A549 (cell line): ENCODE results near the gene BCAP31. TPM values are rescaled to one million over a fixed set of nuclear protein-coding genes. Genes with fewer than 3 reads are reported as not detected.

Source experiments
- ATAC-seq, 2 experiments: fragments of 200-7000 bp in 1 of 2; fragments of >200 bp in 1 of 2; cut with Nextera tagmentation in 1 of 2; cut with Tn5 transposase in 1 of 2; 3 replicates each; pipeline versions ENCODE4 v1.8.0 to v1.9.1; 2018 to 2020; ENCODE audit warnings: mild to moderate bottlenecking in 1 of 2, moderate library complexity in 1 of 2
- CTCF ChIA-PET: fragments of 300-600 bp; sonication (Branson Sonifier 250); formaldehyde crosslinking; extraction: SDS; loops from one replicate; lab custom pipeline; 2021; ENCODE audit warnings: antibody characterized with exemption, inconsistent platforms; lab: Yijun Ruan, JAX
- POLR2A ChIA-PET: fragments of 350-600 bp; formaldehyde crosslinking; extraction: SDS; loops from one replicate; lab custom pipeline; 2021; ENCODE audit warnings: antibody characterized with exemption, inconsistent platforms; lab: Yijun Ruan, JAX
- DNase-seq, 2 experiments: peaks; one replicate each; pipeline versions ENCODE4 v3.0.0 to v3.0.0-alpha.2; 2011 to 2016; ENCODE audit warnings: low read depth in 1 of 2, low spot score in 1 of 2
- FAIRE-seq: peaks from 2 replicates; lab custom pipeline; 2011; peaks lifted over from hg19 to GRCh38; lab: Jason Lieb, UNC
- H3K27ac ChIP-seq, 2 experiments: fragments of >200 bp; sonication (Bioruptor Twin); formaldehyde crosslinking; 3 replicates each; pipeline ENCODE4 v1.5.1; 2016 to 2017
- H3K4me1 ChIP-seq: fragments of >200 bp; sonication (Bioruptor Twin); formaldehyde crosslinking; 3 replicates; pipeline ENCODE4 v1.6.1; 2016
- H3K4me2 ChIP-seq: fragments of >200 bp; sonication (Bioruptor Twin); formaldehyde crosslinking; 3 replicates; pipeline ENCODE4 v1.6.1; 2016
- H3K4me3 ChIP-seq: fragments of >200 bp; sonication (Bioruptor Twin); formaldehyde crosslinking; 3 replicates; pipeline ENCODE4 v1.5.1; 2016
- H3K9me3 ChIP-seq: fragments of >200 bp; sonication (Bioruptor Twin); formaldehyde crosslinking; 3 replicates; pipeline ENCODE4 v1.6.1; 2016
- BCL3 ChIP-seq: fragments of >200 bp; sonication (Bioruptor Twin); formaldehyde crosslinking; IDR thresholded peaks from 3 replicates; pipeline ENCODE4 v1.6.1; 2016
- CBX2 ChIP-seq: fragments of 200-600 bp; sonication (generic); IDR thresholded peaks from 2 replicates; pipeline ENCODE4 v1.6.1; 2016; ENCODE audit warnings: low read depth, mild to moderate bottlenecking, borderline replicate concordance
- CEBPB ChIP-seq, 2 experiments: fragments of >200 bp in 1 of 2; sonication (Bioruptor Twin) in 1 of 2; formaldehyde crosslinking in 1 of 2; IDR thresholded peaks; 2 replicates each; pipeline ENCODE4 v1.6.1; 2012 to 2016
- CHD4 ChIP-seq: fragments of 200-600 bp; sonication (generic); IDR thresholded peaks from 2 replicates; pipeline ENCODE4 v1.6.1; 2016; ENCODE audit warnings: antibody characterized with exemption, mild to moderate bottlenecking, borderline replicate concordance
- EHF ChIP-seq: fragments of 250-450 bp; sonication (Bioruptor Pico); IDR thresholded peaks from 2 replicates; pipeline ENCODE4 v1.5.0; 2020; ENCODE audit warnings: mild to moderate bottlenecking
- ELK1 ChIP-seq: fragments of 150-350 bp; IDR thresholded peaks from 2 replicates; pipeline ENCODE4 v1.6.1; 2014; ENCODE audit warnings: low read depth, mild to moderate bottlenecking, low read length
- EP300 ChIP-seq, 2 experiments: fragments of >200 bp; sonication (Bioruptor Twin); formaldehyde crosslinking; IDR thresholded peaks; 2 replicates in 1 of 2; 3 replicates in 1 of 2; pipeline ENCODE4 v1.6.1; 2016 to 2017
- FOSB ChIP-seq: fragments of 250-450 bp; sonication (Bioruptor Pico); IDR thresholded peaks from 2 replicates; pipeline ENCODE4 v1.5.0; 2020; ENCODE audit warnings: mild to moderate bottlenecking, moderate library complexity
- FOXS1 ChIP-seq: fragments of 250-450 bp; sonication (Bioruptor Pico); IDR thresholded peaks from 2 replicates; pipeline ENCODE4 v1.5.0; 2020; ENCODE audit warnings: mild to moderate bottlenecking, moderate library complexity
- GATA3 ChIP-seq: IDR thresholded peaks from 2 replicates; pipeline ENCODE4 v1.6.1; 2012; ENCODE audit warnings: borderline replicate concordance
- HDAC2 ChIP-seq: fragments of 200-600 bp; sonication (generic); IDR thresholded peaks from 2 replicates; pipeline ENCODE4 v1.6.1; 2016
- HEYL ChIP-seq: fragments of 250-450 bp; sonication (Bioruptor Pico); IDR thresholded peaks from 2 replicates; pipeline ENCODE4 v1.8.0; 2021; ENCODE audit warnings: mild to moderate bottlenecking, moderate library complexity
- HOXA7 ChIP-seq: fragments of 250-450 bp; sonication (Bioruptor Pico); IDR thresholded peaks from 2 replicates; pipeline ENCODE4 v1.5.0; 2020; ENCODE audit warnings: mild to moderate bottlenecking, moderate library complexity
- HOXB5 ChIP-seq: fragments of 250-450 bp; sonication (Bioruptor Pico); IDR thresholded peaks from 2 replicates; pipeline ENCODE4 v1.5.0; 2020; ENCODE audit warnings: mild to moderate bottlenecking, moderate library complexity
- JUNB ChIP-seq: fragments of >200 bp; sonication (Bioruptor Twin); formaldehyde crosslinking; IDR thresholded peaks from 2 replicates; pipeline ENCODE4 v1.6.1; 2016
- KDM1A ChIP-seq: fragments of 200-600 bp; sonication (generic); IDR thresholded peaks from 2 replicates; pipeline ENCODE4 v1.6.1; 2016; ENCODE audit warnings: low read depth, mild to moderate bottlenecking
- KDM5A ChIP-seq: fragments of 200-600 bp; sonication (generic); IDR thresholded peaks from 2 replicates; pipeline ENCODE4 v1.6.1; 2016; ENCODE audit warnings: antibody characterized with exemption, mild to moderate bottlenecking
- MAFK ChIP-seq: fragments of 450-650 bp; IDR thresholded peaks from 2 replicates; pipeline ENCODE4 v1.6.1; 2014; ENCODE audit not compliant: partially characterized antibody
- MAX ChIP-seq: IDR thresholded peaks from 2 replicates; pipeline ENCODE4 v1.6.1; 2012
- NPAS2 ChIP-seq: fragments of 250-450 bp; sonication (Bioruptor Pico); IDR thresholded peaks from 2 replicates; pipeline ENCODE4 v1.8.0; 2022; ENCODE audit warnings: mild to moderate bottlenecking, moderate library complexity, borderline replicate concordance
- NR3C1 ChIP-seq: fragments of >200 bp; sonication (Bioruptor Twin); formaldehyde crosslinking; IDR thresholded peaks from 3 replicates; pipeline ENCODE4 v1.6.1; 2017
- PHF8 ChIP-seq: fragments of 200-600 bp; sonication (generic); IDR thresholded peaks from 2 replicates; pipeline ENCODE4 v1.6.1; 2016; ENCODE audit warnings: low read depth, mild to moderate bottlenecking, antibody characterized with exemption, moderate library complexity, borderline replicate concordance
- POLR2AphosphoS2 ChIP-seq: conservative IDR thresholded peaks from 2 replicates; pipeline ENCODE4 v1.6.1; 2012; ENCODE audit warnings: low read length, improper control_type of control experiment, inconsistent platforms
- RCOR1 ChIP-seq: fragments of 150-350 bp; IDR thresholded peaks from 2 replicates; pipeline ENCODE4 v1.6.1; 2014; ENCODE audit warnings: antibody characterized with exemption, low read length, low read depth
- RFX5 ChIP-seq: fragments of 450-650 bp; IDR thresholded peaks from 2 replicates; pipeline ENCODE4 v1.7.1; 2014; ENCODE audit warnings: antibody characterized with exemption, mild to moderate bottlenecking, moderate library complexity
- RNF2 ChIP-seq: fragments of 200-600 bp; sonication (generic); IDR thresholded peaks from 2 replicates; pipeline ENCODE4 v1.6.1; 2016; ENCODE audit warnings: low read depth, mild to moderate bottlenecking, antibody characterized with exemption, moderate library complexity, borderline replicate concordance
- SMC3 ChIP-seq: fragments of >200 bp; sonication (Bioruptor Twin); formaldehyde crosslinking; IDR thresholded peaks from 3 replicates; pipeline ENCODE4 v1.6.1; 2018; ENCODE audit warnings: inconsistent platforms
- TP53 ChIP-seq: fragments of 250-450 bp; sonication (Bioruptor Pico); IDR thresholded peaks from 2 replicates; pipeline ENCODE4 v1.5.0; 2021; ENCODE audit warnings: mild to moderate bottlenecking, moderate library complexity
- ZFP36 ChIP-seq: fragments of 450-650 bp; IDR thresholded peaks from 2 replicates; pipeline ENCODE4 v1.6.1; 2014; ENCODE audit warnings: borderline replicate concordance; ENCODE audit not compliant: partially characterized antibody
- ZNF302 ChIP-seq: fragments of 250-450 bp; sonication (Bioruptor Pico); IDR thresholded peaks from 2 replicates; pipeline ENCODE4 v1.9.0; 2021; ENCODE audit warnings: inconsistent platforms, mild to moderate bottlenecking, moderate library complexity
- ZSCAN20 ChIP-seq: fragments of 250-450 bp; sonication (Bioruptor Pico); IDR thresholded peaks from 2 replicates; pipeline ENCODE4 v1.8.0; 2022; ENCODE audit warnings: mild to moderate bottlenecking, moderate library complexity
- WGBS: methylation state at CpG from one replicate; pipeline ENCODE4 v1.1.6; 2017; ENCODE audit errors: missing lambda C conversion rate; 5-methylcytosine and 5-hydroxymethylcytosine counted together
- polyA plus RNA-seq, 4 experiments: library from polyadenylated mRNA; depleted of rRNA in 3 of 4; stranded (reverse); fragments of >200 nt; fragmentation: RNase III in 1 of 4; extraction: RNeasy Plus Mini Kit Qiagen cat#74134 plus additional on column Dnase treatment in 1 of 4; gene quantifications; 2 replicates in 3 of 4; 3 replicates in 1 of 4; pipeline ENCODE4 v1.2.3, GENCODE V29; 2011 to 2017

BCAP31 gene
- polyA plus RNA-seq, 2 of the 4 experiments (the other 2 are of a cell fraction): 217 to 349 TPM

- DNase-seq (no peak), FAIRE-seq (no peak), ATAC-seq (no peak)
- no peak for TF ChIP-seq KDM5A
- no peak for TF ChIP-seq FOSB (CRISPR knock-in tag)
- TF ChIP-seq HEYL: no peak
- TF ChIP-seq CEBPB (IDR thresholded peaks at IDR 0.05): no peak
- TF ChIP-seq JUNB: no peak
- no peak for TF ChIP-seq GATA3
- no peak for TF ChIP-seq NR3C1
- TF ChIP-seq ELK1: no peak
- no peak for TF ChIP-seq PHF8
- TF ChIP-seq MAFK: no peak
- no peak for TF ChIP-seq CHD4
- TF ChIP-seq KDM1A: no peak
- no peak for TF ChIP-seq FOXS1 (CRISPR knock-in tag)
- TF ChIP-seq EHF (CRISPR knock-in tag): no peak
- TF ChIP-seq SMC3: no peak
- Histone ChIP-seq H3K4me3 (no peak overlapping the region), H3K9me3 (no peaks in the 10 kb centered on the region), H3K4me2 (no peak overlapping the region), H3K27ac (no peak overlapping the region), H3K4me1 (peaks cover 6% of the 10 kb centered on the region; the same call in 2 of the 3 replicates)
- 94% methylated on average over 9 of the region's 9 CpGs for WGBS
- ChIA-PET CTCF (interaction anchor here (1.7 to 5.1 kb wide), 2 partner anchors 8 to 108 kb away, joined by 3 to 27 read pairs; no protein-coding TSS in a partner anchor), POLR2A (no interaction called here)
Observed at GRCh38 chrX:153717445-153717844, 6.7 kb downstream of the BCAP31 start.

- CTCF ChIA-PET: interaction anchor here (1.6 to 2.3 kb wide), 2 partner anchors 8 to 104 kb away, joined by 4 to 7 read pairs; no protein-coding TSS in a partner anchor
Observed at GRCh38 chrX:153714256-153714655, 9.9 kb downstream of the BCAP31 start.

GRCh38 chrX:153709726-153710674 lies 14.2 kb downstream of the BCAP31 start:
- POLR2A ChIA-PET: no interaction called here
- TF ChIP-seq KDM1A: no peak
- TF ChIP-seq CBX2: no peak
- no peak for TF ChIP-seq FOSB (CRISPR knock-in tag)
- TF ChIP-seq NPAS2 (CRISPR knock-in tag): no peak
- no peak for TF ChIP-seq HOXB5 (CRISPR knock-in tag)
- no peak for TF ChIP-seq HOXA7
- TF ChIP-seq RFX5: no peak
- TF ChIP-seq SMC3: no peak
- no peak for TF ChIP-seq NR3C1
- no peak for TF ChIP-seq EP300 (IDR thresholded peaks at IDR 0.05)
- no peak for TF ChIP-seq TP53 (CRISPR knock-in tag)
- no peak for TF ChIP-seq ZSCAN20 (CRISPR knock-in tag)
- no peak for TF ChIP-seq RNF2
- TF ChIP-seq POLR2AphosphoS2: no peak
- TF ChIP-seq RCOR1: no peak
- TF ChIP-seq MAX: no peak
- TF ChIP-seq ZFP36: no peak
- TF ChIP-seq HDAC2: no peak
- no peak for TF ChIP-seq BCL3

More at GRCh38 chrX:153714256-153714655, 9.9 kb downstream of the BCAP31 start:
- Histone ChIP-seq H3K4me1 (peaks cover under 1% of the 10 kb centered on the region; the same call in 1 of the 3 replicates), H3K27ac (no peak overlapping the region), H3K9me3 (no peaks in the 10 kb centered on the region), H3K4me2 (no peak overlapping the region), H3K4me3 (no peak overlapping the region)
- ATAC-seq (no peak), FAIRE-seq (peak; percentile 61), DNase-seq (no peak)
- WGBS: 94% methylated on average over 3 of the region's 3 CpGs
- no peak for TF ChIP-seq ZNF302
- TF ChIP-seq FOSB (CRISPR knock-in tag): no peak
- no peak for TF ChIP-seq PHF8
- POLR2A ChIA-PET: interaction anchor here (0.6 kb wide), 1 partner anchor 268 kb away, joined by 3 read pairs; no protein-coding TSS in a partner anchor

More at GRCh38 chrX:153709726-153710674, 14.2 kb downstream of the BCAP31 start:
- Histone ChIP-seq H3K9me3 (no peaks in the 10 kb centered on the region), H3K4me2 (no peak overlapping the region), H3K27ac (no peak overlapping the region), H3K4me1 (peaks cover 11% of the 10 kb centered on the region; the same call in 2 of the 3 replicates), H3K4me3 (no peak overlapping the region)
- CTCF ChIA-PET: interaction anchor here (0.6 to 4.7 kb wide), 8 partner anchors 9 to 239 kb away, joined by 3 to 27 read pairs (median 9); no protein-coding TSS in a partner anchor
- FAIRE-seq (no peak), DNase-seq (no peak), ATAC-seq (no peak)
- 87% methylated on average over 14 of the region's 27 CpGs for WGBS
